RPMI8226 (cell line): ENCODE results near the gene ZBTB24.

Experiments
- DNase-seq: peaks from one replicate; pipeline ENCODE4 v3.0.0-alpha.2; 2015

The ZBTB24 gene

DNA sequence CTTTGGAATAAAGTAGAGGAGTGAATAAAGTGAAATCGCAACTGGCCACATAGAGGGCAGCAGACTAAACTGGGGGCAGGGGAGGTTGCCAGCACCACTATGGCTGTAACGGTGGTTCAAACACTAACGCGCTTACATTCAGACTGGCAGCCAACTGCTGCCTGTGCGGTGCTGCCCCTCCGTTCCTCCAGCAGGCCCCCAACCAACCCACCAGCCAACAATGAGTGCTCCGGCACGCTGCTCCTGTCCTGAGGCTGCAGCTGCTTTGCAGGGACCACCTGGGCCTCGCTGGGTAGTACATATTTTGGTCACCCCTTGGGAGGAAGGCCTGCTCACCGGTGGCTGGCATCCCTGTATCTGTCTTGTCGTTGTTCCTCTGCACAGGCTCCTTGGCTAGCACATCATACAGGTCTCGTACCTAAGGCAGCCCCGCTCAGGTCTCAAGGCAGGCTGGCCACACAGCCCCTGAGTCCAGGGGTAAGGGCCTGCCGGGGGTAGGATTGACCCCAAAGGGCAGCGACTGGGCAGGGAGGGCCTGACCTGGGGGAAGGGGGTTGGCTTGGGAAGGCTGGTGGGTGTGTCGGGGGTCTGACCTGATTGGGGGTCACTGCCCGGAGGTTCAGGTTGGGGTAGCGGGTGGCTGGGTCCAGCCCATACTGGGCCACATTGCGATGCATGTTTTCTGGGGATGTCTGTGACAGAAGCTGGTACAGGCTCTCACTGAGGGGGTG is 33.8 kb downstream of the ZBTB24 start:
- no peak for DNase-seq

DNA sequence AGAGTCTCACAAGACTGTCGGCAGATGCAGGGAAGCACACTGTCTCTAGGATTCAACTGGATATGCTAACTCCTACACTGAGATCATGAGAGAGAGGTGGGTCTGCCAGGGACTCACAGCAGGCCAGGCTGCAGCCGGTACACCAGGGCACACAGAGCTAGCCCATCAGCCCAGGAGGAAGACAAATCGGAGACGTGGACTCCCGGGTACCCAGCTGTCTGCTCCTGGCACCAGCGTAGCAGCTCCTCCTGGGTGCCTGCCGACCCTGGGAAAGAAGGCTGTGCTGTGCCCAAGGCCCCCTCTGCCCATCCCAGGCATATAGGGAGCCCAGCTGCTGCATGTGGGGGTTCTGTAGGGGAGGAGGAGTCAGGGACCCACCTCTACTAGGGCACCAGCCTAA is 34.4 kb downstream of the ZBTB24 start:
- DNase-seq, result no peak

DNA sequence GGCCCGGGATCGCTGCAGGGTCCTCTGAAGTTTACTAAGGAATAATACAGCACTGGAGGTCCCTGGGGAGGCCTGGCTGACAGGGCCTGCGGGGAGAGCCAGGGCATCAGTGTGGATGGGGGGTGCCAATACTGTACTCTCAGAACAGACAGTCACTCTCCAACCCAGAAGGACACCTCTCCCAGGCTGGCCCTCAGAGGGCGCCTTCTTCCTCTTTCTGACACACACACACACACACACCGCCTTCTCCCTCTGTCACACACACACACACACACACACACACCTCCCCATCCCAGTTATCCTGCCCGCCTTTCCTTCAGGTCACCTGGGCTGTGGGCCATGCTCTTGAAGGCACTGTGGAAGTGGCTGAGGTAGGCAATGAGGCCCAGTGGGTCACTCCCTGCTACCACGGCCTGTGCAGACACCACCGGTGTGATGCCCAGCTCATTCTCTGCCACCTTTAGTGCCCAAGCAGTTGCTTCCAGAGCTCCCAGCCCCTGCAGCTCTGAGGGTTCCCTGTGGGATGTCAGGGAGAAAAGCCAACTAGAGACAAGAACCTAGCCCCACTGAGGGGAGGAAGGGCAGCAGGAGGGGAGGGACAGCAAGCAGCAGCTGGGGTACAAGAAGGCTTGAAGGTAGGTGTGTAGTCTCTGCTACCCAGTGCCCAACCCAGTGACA is 35.0 kb downstream of the ZBTB24 start:
- DNase-seq, result no peak

DNA sequence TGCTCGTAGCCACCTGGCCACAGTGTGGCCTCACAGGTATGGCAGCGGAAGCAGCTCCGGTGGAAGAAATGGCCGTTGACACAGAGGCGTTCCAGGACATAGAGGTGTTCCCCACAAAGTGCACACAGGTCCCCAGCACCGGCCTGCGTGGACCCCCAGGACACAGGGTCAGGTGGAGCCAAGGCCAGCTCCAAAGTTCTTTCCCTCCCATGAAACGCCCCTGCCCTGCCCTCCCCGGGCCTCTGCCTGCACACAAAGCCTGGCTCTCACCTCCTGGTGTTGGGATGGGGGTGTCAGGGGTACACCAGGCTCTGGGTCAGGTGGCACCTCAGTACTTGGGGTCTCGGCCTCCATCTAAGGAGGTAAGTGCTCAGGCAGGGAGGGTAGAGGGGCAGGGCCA is 35.9 kb downstream of the ZBTB24 start:
- DNase-seq, result no peak

DNA sequence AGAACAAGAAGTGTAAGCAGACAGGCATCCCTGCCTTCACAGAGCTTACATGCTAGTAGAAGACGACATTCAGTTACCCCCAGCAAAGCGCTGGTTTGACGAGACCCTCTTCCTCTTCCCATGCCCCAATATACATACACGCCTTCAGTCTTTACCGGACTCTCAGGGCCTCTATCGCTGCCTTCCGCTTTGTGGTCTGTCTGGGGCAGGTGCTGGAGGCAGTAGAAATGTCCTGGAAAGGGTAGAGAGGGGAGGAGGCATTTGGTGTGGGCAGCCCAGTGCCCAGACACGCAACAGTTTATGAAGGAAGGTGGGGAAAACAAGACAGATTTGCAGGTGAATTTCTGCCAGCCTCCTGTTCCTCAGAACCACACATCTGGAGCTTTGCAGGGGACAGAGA is 36.5 kb downstream of the ZBTB24 start:
- no peak for DNase-seq

DNA sequence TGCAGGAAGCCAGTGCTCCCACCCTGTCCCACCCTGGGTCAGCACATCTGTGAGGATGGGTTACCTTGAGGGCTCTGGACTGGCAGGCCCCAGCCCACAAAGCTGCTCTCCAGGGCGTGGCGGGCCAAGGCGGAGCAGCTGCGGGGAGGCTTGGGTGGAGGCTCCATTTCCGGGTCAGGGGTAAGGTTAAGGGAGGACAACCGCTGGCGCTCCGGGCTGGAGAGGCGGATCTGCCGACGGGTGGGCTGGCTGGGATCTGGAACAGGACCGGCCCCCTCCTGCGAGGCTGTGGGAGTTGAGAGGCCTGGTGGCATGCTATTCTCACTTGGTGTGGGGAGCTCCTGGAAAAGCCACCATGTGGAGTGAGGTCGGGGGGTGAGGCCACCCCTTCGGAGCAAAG is 36.9 kb downstream of the ZBTB24 start:
- no peak for DNase-seq

DNA sequence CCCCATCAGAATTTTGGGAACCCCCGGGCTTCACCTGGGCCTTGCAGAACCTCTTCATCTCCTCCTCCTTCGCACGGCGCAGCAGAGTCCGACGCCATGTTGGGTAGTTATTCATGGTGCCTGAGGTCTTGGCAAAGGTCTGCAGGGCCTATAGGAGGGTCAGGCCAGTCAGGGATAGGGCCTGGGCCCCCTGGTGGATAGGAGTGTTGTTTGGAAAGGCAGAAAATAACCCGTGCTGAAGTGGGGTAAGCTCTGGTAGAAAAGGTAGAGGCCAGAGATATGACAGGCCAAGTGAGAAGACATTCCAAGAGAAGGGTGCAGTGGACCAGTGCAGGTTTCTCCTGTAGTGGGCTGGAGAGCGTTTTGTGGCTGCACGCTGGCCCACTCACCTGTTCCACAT is 37.6 kb downstream of the ZBTB24 start:
- DNase-seq, result no peak

DNA sequence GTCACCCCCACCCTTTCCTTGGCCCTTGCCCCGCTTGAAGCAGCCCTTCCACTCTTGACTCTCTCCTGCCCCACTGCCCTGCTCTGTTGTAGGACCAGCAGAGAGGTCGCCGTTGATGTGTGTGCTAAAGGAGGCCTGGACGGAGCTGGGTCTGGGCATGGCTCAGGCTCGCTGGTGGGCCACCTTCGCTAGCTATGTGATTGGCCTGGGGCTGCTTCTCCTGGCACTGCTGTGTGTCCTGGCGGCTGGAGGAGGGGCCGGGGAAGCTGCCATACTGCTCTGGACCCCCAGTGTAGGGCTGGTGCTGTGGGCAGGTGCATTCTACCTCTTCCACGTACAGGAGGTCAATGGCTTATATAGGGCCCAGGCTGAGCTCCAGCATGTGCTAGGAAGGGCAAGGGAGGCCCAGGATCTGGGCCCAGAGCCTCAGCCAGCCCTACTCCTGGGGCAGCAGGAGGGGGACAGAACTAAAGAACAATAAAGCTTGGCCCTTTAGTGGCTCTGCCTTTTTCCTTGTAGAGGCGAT is 39.5 kb downstream of the ZBTB24 start:
- DNase-seq, result no peak

DNA sequence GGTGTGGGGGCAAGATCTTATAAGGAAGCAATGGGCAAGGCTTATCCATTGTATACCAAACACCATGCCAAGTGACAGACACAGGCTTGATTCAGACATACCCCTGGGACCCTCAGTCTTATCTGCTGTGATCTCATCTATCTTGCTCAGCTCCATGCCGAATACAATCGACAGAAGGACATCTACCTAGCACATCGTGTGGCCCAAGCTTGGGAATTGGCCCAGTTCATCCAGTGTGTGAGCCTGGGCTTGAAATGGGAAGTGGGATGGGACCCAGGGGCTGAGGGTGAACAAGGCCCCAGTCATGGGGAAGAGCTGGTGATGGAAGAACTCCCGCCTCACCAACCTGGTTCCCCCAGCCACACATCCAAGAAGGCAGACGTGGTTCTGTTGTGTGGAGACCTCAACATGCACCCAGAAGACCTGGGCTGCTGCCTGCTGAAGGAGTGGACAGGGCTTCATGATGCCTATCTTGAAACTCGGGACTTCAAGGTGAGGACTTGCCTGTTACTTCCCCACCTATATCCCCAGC is 40.6 kb downstream of the ZBTB24 start:
- DNase-seq, result no peak

DNA sequence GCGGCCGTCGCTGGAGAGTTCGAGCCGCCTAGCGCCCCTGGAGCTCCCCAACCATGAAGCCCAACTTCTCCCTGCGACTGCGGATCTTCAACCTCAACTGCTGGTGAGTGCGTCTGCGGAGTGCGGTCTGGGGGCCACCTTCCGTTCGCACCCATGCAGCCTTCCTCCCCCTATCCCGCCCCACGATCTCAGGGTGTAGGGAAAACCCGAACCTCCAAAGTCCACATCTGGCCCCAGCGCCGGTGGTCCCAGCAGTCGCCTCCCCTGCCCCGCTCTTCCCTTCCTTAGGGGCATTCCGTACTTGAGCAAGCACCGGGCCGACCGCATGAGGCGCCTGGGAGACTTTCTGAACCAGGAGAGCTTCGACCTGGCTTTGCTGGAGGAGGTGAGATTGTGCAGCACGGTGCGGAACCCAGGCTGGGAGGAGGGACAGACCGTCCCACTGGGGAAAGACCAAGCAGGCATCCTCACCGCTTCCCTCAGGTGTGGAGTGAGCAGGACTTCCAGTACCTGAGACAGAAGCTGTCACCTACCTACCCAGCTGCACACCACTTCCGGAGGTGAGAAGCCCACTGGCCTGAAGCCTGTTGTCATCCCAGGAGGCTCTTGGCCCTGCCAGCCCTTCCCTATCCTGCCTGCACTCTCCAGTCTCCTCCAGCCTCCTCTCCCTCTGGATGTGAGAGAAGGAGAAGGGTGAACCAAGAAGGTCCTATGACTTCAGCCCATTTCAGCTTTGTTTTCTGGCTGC is 41.8 kb downstream of the ZBTB24 start:
- DNase-seq, result peak; percentile 58

DNA sequence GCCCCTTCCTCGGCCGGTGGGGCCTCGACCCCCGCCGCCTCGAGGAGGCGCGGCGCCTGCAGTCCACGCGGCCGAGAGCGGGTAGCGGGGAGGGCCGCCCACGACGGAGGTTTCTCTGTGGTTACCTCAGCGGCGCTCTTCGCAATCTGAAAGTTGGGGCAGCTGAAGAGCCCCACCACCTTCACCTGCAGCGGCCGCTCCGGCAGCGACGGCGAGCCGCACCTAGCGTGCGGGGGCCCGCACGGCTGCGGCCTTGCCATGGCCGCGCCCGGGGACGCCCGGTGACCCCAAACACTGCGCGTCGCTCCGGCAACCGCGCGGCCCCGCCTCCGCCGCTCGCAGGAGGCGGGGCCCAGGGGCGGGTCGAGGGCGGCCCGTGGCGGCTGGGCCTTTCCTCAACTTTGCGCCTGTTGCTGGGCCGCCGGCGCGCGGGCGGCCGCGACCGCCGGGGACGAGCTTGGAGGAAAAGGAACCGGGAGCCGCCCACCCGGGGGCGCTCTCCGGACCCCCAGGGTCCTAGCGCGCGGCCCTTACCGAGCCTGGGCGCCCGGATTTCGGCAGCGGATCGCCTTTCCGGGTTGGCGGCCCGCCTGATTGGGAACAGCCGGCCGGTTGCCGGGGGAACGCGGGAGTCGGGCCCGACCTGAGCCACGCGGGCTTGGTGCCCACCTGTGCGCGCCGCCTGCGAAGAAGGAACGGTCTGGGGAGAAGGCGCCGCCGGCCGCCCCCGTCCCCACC is 42.5 kb downstream of the ZBTB24 start, which contains the start of the genes PPIL6 and SMPD2:
TSS of gene PPIL6 (minus strand) at position 298 of the 738 bp plus-strand sequence. CDS start at position 260, 38 bp downstream.
TSS of gene SMPD2 (plus strand) at position 394 of the 738 bp plus-strand sequence. CDS start 398 bp downstream, outside the sequence.
- peak; percentile 82 for DNase-seq

DNA sequence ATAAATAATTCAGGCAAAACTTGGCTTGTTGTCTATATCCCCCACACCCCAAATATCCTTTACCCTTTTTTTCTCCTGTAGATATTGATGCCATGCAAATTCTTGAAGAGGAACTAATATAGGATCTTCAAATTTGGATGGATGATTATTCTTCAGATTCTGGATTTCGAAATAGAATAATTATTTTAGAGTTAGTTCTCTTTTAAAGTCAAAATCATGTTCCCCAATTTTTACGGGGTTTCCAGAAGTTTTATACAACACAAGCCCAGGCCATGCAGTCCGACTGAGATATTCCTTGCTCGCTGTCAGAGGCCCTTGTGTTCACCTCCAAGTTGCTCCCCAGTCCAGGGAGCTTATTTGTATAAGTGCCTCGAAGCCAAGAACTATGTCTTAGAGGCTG is 47.0 kb downstream of the ZBTB24 start:
- DNase-seq, result no peak

DNA sequence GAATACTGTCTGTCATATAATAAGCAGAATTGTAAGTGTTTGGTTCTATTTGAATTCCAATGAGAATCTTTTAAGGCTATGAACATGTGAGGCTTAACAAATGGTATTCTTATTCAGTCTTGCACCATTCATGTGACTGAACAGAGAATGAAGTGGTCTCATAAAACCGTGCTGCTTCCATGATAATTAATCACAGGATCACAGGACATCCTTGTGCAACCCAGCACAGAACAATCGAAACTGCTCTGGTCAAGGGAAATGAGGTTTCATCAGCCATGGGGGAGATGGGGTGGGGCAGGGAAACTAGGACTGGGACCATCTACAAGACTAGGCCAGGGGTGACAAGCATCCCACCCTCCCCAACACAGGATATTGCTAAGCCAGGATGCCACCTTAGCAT is 48.6 kb downstream of the ZBTB24 start:
- no peak for DNase-seq

DNA sequence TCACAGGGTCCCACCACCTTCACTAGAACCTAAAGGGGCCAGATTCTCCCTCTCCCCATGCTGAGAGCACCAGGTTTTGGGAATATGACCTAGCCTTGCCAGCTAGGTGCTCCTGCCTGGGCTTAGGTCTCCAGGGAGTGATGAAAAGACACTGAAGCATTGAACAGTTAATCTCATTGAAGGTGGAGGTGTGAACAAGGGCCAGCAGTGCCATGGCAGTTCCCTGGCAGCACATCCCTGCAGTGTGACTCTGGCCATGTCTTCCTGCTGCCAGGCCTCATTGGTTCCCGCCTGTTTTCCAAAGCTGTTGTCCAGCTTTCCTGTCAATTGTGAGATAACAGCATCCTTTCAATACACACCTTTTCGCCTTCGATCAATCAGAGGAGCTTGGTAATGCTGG is 53.5 kb downstream of the ZBTB24 start:
- no peak for DNase-seq

DNA sequence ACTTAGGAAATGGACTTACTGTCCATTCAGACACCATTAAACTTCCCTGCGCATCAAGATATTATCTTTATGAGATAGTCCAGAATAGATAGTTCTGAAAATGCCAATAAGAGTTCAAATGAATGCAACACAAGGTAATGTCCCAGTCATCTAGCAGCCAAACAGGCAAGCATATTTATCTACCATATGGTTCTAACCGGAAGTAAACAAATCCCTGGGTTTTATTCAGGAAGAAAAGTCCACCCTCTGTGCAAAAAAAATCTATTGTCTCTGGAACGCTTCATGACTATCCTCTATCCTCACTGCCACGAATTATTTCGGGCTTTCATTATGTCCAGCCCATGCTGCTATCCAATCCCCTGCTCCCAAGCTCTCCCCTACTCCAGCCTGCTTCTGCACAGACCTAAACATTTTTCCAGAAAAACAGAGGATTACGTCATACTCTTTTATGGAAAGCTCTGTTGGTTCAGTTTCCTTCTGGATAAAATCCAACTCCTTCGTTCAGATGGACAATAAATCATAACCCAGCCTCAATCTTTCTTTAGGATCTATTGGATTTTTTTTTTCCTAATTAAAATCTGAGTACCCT is 54.0 kb downstream of the ZBTB24 start:
- no peak for DNase-seq

DNA sequence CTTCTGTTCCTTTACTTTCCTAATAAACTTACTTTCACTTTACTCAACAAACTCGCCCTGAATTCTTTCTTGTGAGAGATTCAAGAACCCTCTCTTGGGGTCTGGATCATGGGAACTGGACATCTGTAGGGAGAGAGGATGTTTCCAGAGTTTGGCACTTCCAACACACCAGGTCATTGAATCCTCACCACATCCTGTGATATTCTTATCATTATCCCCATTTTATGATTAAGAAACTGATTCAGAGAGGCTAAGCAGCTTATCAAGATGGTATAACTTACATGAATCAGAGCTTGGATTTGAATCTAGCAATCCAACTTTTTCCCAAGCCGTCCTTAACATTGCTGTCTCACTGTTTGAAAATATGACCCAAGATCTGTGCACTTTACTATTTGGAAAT is 58.1 kb downstream of the ZBTB24 start:
- DNase-seq, result no peak

DNA sequence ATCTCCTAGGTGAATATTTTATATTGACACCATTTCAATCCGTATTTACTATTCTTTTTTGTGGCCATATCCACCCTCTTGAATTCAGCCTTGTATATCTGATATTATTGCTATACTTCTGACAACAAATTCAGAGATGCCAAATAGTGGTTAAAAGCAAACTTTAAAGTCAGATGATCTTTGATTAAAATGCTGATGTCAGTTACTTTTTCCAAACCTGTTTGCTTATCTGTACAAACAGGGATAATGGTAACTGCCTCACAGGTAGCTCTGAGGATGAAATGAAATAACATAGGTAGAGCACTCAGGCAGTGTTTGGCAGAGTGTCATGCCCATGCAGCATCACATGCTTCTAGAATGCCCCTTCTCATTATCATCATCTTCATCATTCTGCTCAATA is 61.8 kb downstream of the ZBTB24 start:
- no peak for DNase-seq

DNA sequence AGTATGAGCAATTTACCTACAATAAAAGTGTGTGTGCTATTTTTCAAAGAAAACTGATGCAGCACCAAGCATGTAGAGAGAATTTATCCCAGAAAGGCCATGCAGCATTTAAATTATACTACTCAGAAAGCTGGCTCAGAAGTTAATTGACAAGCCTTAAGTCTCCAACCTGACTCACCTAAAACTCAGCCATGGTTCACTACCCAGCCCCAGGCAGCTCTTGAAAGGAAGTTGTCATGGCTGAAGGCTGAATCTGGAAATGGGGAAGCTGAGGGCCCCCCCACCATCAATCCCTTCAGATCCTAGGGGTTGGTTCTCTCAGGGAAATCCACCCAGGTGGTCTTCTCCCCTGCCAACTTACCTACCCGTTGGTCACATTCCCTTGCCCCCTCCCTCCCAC is 62.3 kb downstream of the ZBTB24 start:
- no peak for DNase-seq

DNA sequence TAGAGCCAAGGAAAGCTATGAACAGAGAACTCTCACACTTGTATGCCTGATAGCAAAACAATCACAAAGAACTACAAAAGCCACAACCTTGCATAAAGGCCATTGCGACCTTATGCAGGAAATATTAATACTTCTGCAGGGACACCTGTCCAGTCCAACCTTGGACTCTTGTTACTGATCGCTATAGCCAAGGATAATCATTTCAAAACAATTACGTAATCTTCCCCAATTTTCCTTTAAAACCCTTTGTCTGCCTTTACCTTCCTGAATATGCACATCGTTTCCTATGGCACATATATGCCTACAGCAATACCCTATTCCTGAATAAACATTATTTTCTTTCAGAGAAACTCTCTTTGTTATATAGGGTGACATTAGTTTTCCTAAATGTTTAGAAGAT is 65.4 kb downstream of the ZBTB24 start:
- DNase-seq, result no peak
